GM23338 (cell line): ENCODE data around the gene KIAA2012. TPM values are rescaled to one million over a fixed set of nuclear protein-coding genes. Genes with fewer than 3 reads are reported as not detected.

Experiments
- ATAC-seq: fragments of 200-7000 bp; cut with Tn5 transposase; 3 replicates; pipeline ENCODE4 v1.9.1; 2020
- DNase-seq: peaks from one replicate; pipeline ENCODE4 v3.0.0-alpha.2; 2015; ENCODE audit warnings: low spot score
- H2AFZ ChIP-seq: fragments of 200-600 bp; sonication (generic); 2 replicates; pipeline ENCODE4 v1.8.0; 2016; ENCODE audit warnings: antibody characterized with exemption, mild to moderate bottlenecking, moderate library complexity
- H3F3A ChIP-seq: fragments of 200-600 bp; sonication (generic); replicated peaks from 2 replicates; pipeline ENCODE4 v1.8.0; 2017; ENCODE audit warnings: antibody characterized with exemption, mixed run types, low read depth
- H3K27ac ChIP-seq: fragments of 200-600 bp; sonication (generic); 2 replicates; pipeline ENCODE4 v1.6.1; 2016; ENCODE audit warnings: low read depth
- H3K27me3 ChIP-seq: fragments of 200-600 bp; sonication (generic); 2 replicates; pipeline ENCODE4 v1.8.0; 2016; ENCODE audit warnings: mild to moderate bottlenecking, mixed run types, moderate library complexity; ENCODE audit not compliant: insufficient read depth
- H3K36me3 ChIP-seq: fragments of 200-600 bp; sonication (generic); 2 replicates; pipeline ENCODE4 v1.8.0; 2016; ENCODE audit warnings: mild to moderate bottlenecking; ENCODE audit not compliant: insufficient read depth
- H3K4me1 ChIP-seq: fragments of 200-600 bp; sonication (generic); 2 replicates; pipeline ENCODE4 v1.8.0; 2016; ENCODE audit warnings: mild to moderate bottlenecking, moderate library complexity; ENCODE audit not compliant: insufficient read depth
- H3K4me2 ChIP-seq: fragments of 200-600 bp; sonication (generic); 2 replicates; pipeline ENCODE4 v1.7.1; 2017; ENCODE audit warnings: mixed run types
- H3K4me3 ChIP-seq: fragments of 200-600 bp; sonication (generic); 2 replicates; pipeline ENCODE4 v1.6.1; 2016; ENCODE audit warnings: mixed run types
- H3K79me2 ChIP-seq: fragments of 200-600 bp; sonication (generic); replicated peaks from 2 replicates; pipeline ENCODE4 v1.8.0; 2017; ENCODE audit warnings: mild to moderate bottlenecking; ENCODE audit not compliant: insufficient read depth
- H3K9me2 ChIP-seq: fragments of 200-600 bp; sonication (generic); 2 replicates; pipeline ENCODE4 v1.8.0; 2017; ENCODE audit not compliant: insufficient read depth
- H4K20me1 ChIP-seq: fragments of 200-600 bp; sonication (generic); replicated peaks from 2 replicates; pipeline ENCODE4 v1.8.0; 2017; ENCODE audit warnings: mild to moderate bottlenecking; ENCODE audit not compliant: insufficient read depth
- H3K27ac Mint-ChIP-seq: 2 replicates; pipeline ENCODE4 v1.8.0; 2020; ENCODE audit warnings: inconsistent platforms, mild to moderate bottlenecking, moderate library complexity, mixed read lengths
- H3K27me3 Mint-ChIP-seq: 3 replicates; pipeline ENCODE4 v1.8.0; 2022; ENCODE audit warnings: low read depth, mild to moderate bottlenecking, moderate library complexity, mixed read lengths, inconsistent platforms; ENCODE audit not compliant: insufficient read depth, poor library complexity
- H3K36me3 Mint-ChIP-seq: 3 replicates; pipeline ENCODE4 v1.8.0; 2021; ENCODE audit warnings: low read depth, mild to moderate bottlenecking, inconsistent platforms, moderate library complexity, mixed read lengths
- H3K4me1 Mint-ChIP-seq: 3 replicates; pipeline ENCODE4 v1.8.0; 2020; ENCODE audit warnings: mild to moderate bottlenecking, inconsistent platforms, mixed read lengths
- H3K4me3 Mint-ChIP-seq: 3 replicates; pipeline ENCODE4 v1.8.0; 2021; ENCODE audit warnings: moderate library complexity, mild to moderate bottlenecking, inconsistent platforms, mixed read lengths
- H3K9me3 Mint-ChIP-seq: 3 replicates; pipeline ENCODE4 v1.8.0; 2020; ENCODE audit warnings: moderate library complexity, mild to moderate bottlenecking, inconsistent platforms, mixed read lengths
- CREB1 ChIP-seq: fragments of 250-450 bp; sonication (Bioruptor Pico); IDR thresholded peaks from 2 replicates; pipeline ENCODE4 v1.5.0; 2020; ENCODE audit warnings: low read depth, mild to moderate bottlenecking, moderate library complexity
- CTCF ChIP-seq, 2 experiments: fragments of 200-600 bp in 1 of 2; sonication (generic) in 1 of 2; conservative IDR thresholded peaks; 2 replicates each; pipeline versions ENCODE4 v1.5.1 to v1.6.1; 2016 to 2017; ENCODE audit warnings: antibody characterized with exemption in 2 of 2, low read depth in 2 of 2, mild to moderate bottlenecking in 2 of 2, moderate library complexity in 1 of 2
- EZH2 ChIP-seq: fragments of 200-600 bp; sonication (generic); IDR thresholded peaks from one replicate; pipeline ENCODE4 v1.8.0; 2017; ENCODE audit warnings: antibody characterized with exemption, mild to moderate bottlenecking, low read depth; ENCODE audit not compliant: unreplicated experiment
- EZH2phosphoT487 ChIP-seq: fragments of 200-600 bp; sonication (generic); IDR thresholded peaks from one replicate; pipeline ENCODE4 v1.8.1; 2018; ENCODE audit warnings: antibody characterized with exemption; ENCODE audit not compliant: unreplicated experiment
- JUNB ChIP-seq: IDR thresholded peaks from one replicate; pipeline ENCODE4 v1.6.1; 2016; ENCODE audit warnings: antibody characterized with exemption; ENCODE audit not compliant: unreplicated experiment
- NANOG ChIP-seq: IDR thresholded peaks from 2 replicates; pipeline ENCODE4 v1.6.1; 2016; ENCODE audit warnings: antibody characterized with exemption, borderline replicate concordance
- POLR2AphosphoS5 ChIP-seq: IDR thresholded peaks from 2 replicates; pipeline ENCODE4 v1.6.1; 2016; ENCODE audit warnings: antibody characterized with exemption, low read depth
- ZNF114 ChIP-seq: fragments of 250-450 bp; sonication (Bioruptor Pico); IDR thresholded peaks from 2 replicates; pipeline ENCODE4 v1.5.0; 2020; ENCODE audit warnings: mild to moderate bottlenecking, moderate library complexity
- ZNF331 ChIP-seq: fragments of 250-450 bp; sonication (Bioruptor Pico); IDR thresholded peaks from 2 replicates; pipeline ENCODE4 v1.5.0; 2020; ENCODE audit warnings: low read depth, mild to moderate bottlenecking, moderate library complexity
- polyA plus RNA-seq: library from polyadenylated mRNA; unstranded; fragments of >200 nt; fragmentation: Nextera tagmentation; extraction: Ambion mirVana; gene quantifications from 2 replicates; pipeline ENCODE4 v1.2.1, GENCODE V29; 2016
- total RNA-seq: library from RNA; depleted of rRNA; stranded (reverse); fragments of >200 nt; shearing (Covaris generic); gene quantifications from 2 replicates; pipeline ENCODE4 v1.2.3, GENCODE V29; 2014
- TF ChIP-seq, protein P1 (sequence below): IDR thresholded peaks from 2 replicates; pipeline ENCODE4 v1.6.1; 2016; ENCODE audit warnings: antibody characterized with exemption

KIAA2012 gene
- total and polyA plus RNA-seq, 2 experiments from 2014 or later: 0.03 to 0.08 TPM

GRCh38 chr2:202064881-202065230, 8.2 kb upstream of the KIAA2012 start:
- Mint-ChIP-seq H3K27me3 (no peaks in the 10 kb centered on the region), H3K4me1 (peaks cover 19% of the 10 kb centered on the region), H3K4me3 (no peak overlapping the region), H3K27ac (no peak overlapping the region), H3K9me3 (no peaks in the 10 kb centered on the region), H3K36me3 (no peaks in the 10 kb centered on the region)
- no peak for TF ChIP-seq CTCF (conservative IDR thresholded peaks at IDR 0.05; ENCODE audit: low read depth in 2 of 2)
- no peaks in the 10 kb centered on the region for H4K20me1 ChIP-seq
- 0 out of 2 replicates have a peak, but pooled peaks cover 4% of the 10 kb centered on the region for H3F3A ChIP-seq
- no peaks in the 10 kb centered on the region for H3K79me2 ChIP-seq
- no peak for DNase-seq
- peak overlapping the region; percentile 32; the same call in 1 of the 2 replicates for H3K4me2 ChIP-seq
- H3K4me1 ChIP-seq: peaks cover 15% of the 10 kb centered on the region
- no peak for ATAC-seq
- H3K4me3 ChIP-seq: no peak overlapping the region
- H3K9me2 ChIP-seq: no peaks in the 10 kb centered on the region; the same call in 1 of the 2 replicates
- peak overlapping the region; percentile 98; the same call in 1 of the 2 replicates for H2AFZ ChIP-seq
- no peaks in the 10 kb centered on the region for H3K36me3 ChIP-seq
- H3K27me3 ChIP-seq: no peaks in the 10 kb centered on the region
- no peak overlapping the region for H3K27ac ChIP-seq

DNA sequence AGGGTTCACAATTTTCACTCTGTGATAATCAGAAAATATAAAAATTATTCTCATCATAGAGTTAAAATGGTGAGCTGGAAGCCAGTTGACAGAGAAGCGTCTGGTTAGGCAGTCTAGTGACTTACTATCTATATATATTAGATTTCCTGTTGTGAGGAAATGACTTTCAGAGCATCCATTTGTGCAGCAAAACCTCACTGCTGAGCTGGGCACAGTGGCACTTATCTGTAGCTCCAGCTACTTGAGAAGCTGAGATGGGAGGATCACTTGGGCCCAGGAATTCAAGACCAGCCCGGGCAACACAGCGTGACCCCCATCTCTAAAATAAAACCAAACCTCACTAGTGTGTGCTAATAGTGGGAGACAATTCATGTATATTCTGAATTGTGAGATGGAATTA, 7.2 kb upstream of the KIAA2012 start:
- Mint-ChIP-seq H3K36me3 (no peaks in the 10 kb centered on the region), H3K27ac (no peak overlapping the region), H3K4me3 (no peak overlapping the region), H3K9me3 (no peaks in the 10 kb centered on the region), H3K4me1 (peaks cover 19% of the 10 kb centered on the region), H3K27me3 (no peaks in the 10 kb centered on the region)
- H3K4me1 ChIP-seq: peaks cover 15% of the 10 kb centered on the region
- H3F3A ChIP-seq: 0 out of 2 replicates have a peak, but pooled peaks cover 4% of the 10 kb centered on the region
- ATAC-seq: no peak
- DNase-seq: no peak
- no peak overlapping the region for H3K4me2 ChIP-seq
- H3K27me3 ChIP-seq: no peaks in the 10 kb centered on the region
- H3K27ac ChIP-seq: no peak overlapping the region
- H3K9me2 ChIP-seq: no peaks in the 10 kb centered on the region; the same call in 1 of the 2 replicates
- no peaks in the 10 kb centered on the region for H3K79me2 ChIP-seq
- TF ChIP-seq ZNF331 (CRISPR knock-in tag) (no peak), CREB1 (no peak), NANOG (no peak)
- no peak overlapping the region for H2AFZ ChIP-seq
- no peaks in the 10 kb centered on the region for H3K36me3 ChIP-seq
- no peak overlapping the region for H3K4me3 ChIP-seq
- H4K20me1 ChIP-seq: no peaks in the 10 kb centered on the region

DNA sequence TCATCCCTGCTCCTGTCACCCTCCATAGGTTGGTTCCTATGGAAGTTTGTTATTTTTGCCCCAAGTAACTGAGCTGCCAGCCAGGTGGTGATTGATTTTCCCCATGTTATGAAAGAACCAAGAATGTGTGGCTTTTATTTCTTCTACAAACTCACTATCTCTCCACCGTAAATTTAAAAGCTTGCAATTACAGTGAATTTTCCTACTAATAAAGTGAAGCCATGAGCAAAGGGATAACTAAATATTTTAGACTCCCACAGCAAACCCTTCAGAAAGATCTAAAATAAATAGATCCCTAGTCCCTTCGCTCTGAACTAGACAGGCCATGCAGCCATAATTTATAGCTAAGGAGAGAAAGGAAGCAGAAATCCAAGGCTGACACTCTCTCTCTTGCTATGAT, 6.2 kb upstream of the KIAA2012 start:
- H3K4me1 ChIP-seq: peaks cover 17% of the 10 kb centered on the region
- peaks cover 19% of the 10 kb centered on the region for H3K4me1 Mint-ChIP-seq
- TF ChIP-seq, protein P1, sequence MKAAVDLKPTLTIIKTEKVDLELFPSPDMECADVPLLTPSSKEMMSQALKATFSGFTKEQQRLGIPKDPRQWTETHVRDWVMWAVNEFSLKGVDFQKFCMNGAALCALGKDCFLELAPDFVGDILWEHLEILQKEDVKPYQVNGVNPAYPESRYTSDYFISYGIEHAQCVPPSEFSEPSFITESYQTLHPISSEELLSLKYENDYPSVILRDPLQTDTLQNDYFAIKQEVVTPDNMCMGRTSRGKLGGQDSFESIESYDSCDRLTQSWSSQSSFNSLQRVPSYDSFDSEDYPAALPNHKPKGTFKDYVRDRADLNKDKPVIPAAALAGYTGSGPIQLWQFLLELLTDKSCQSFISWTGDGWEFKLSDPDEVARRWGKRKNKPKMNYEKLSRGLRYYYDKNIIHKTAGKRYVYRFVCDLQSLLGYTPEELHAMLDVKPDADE: no peak
- no peak for TF ChIP-seq CREB1
- no peak for TF ChIP-seq ZNF114 (CRISPR knock-in tag)
- TF ChIP-seq EZH2phosphoT487: no peak
- no peak for TF ChIP-seq POLR2AphosphoS5
- TF ChIP-seq EZH2: no peak
- no peak for TF ChIP-seq JUNB
- no peak for TF ChIP-seq ZNF331 (CRISPR knock-in tag)
- no peak for TF ChIP-seq CTCF (conservative IDR thresholded peaks at IDR 0.05; ENCODE audit: low read depth in 2 of 2)
- TF ChIP-seq NANOG: no peak

More for the DNA sequence above, 6.2 kb upstream of the KIAA2012 start:
- Histone ChIP-seq H3F3A (0 out of 2 replicates have a peak, but pooled peaks cover 4% of the 10 kb centered on the region), H3K27ac (no peak overlapping the region), H3K9me2 (no peaks in the 10 kb centered on the region; the same call in 1 of the 2 replicates), H3K36me3 (no peaks in the 10 kb centered on the region), H4K20me1 (no peaks in the 10 kb centered on the region), H3K27me3 (no peaks in the 10 kb centered on the region), H3K79me2 (no peaks in the 10 kb centered on the region), H3K4me3 (no peak overlapping the region), H2AFZ (no peak overlapping the region), H3K4me2 (no peak overlapping the region)
- ATAC-seq: no peak
- peaks cover 2% of the 10 kb centered on the region for H3K27me3 Mint-ChIP-seq
- no peaks in the 10 kb centered on the region for H3K9me3 Mint-ChIP-seq
- H3K27ac Mint-ChIP-seq: no peak overlapping the region
- no peak overlapping the region for H3K4me3 Mint-ChIP-seq
- no peak for DNase-seq
- H3K36me3 Mint-ChIP-seq: no peaks in the 10 kb centered on the region
